Epithelial cell of proximal tubule (primary cell): ENCODE data around the gene MAD2L2. TPM values are rescaled to one million over a fixed set of nuclear protein-coding genes. Genes with fewer than 3 reads are reported as not detected.

Experiments
- DNase-seq: peaks from one replicate; pipeline ENCODE4 v3.0.0-alpha.2; 2011; ENCODE audit warnings: low read depth
- H3K4me3 ChIP-seq: 2 replicates; pipeline ENCODE4 v1.5.1; 2011; ENCODE audit warnings: low read depth, mild to moderate bottlenecking, low read length
- total RNA-seq: library from RNA; depleted of rRNA; stranded (reverse); fragments of >200 nt; gene quantifications from 2 replicates; pipeline ENCODE4 v1.2.3, GENCODE V29; 2015
- TF ChIP-seq, protein P1 (sequence below): conservative IDR thresholded peaks from 2 replicates; pipeline ENCODE4 v1.5.1; 2012; ENCODE audit warnings: low read depth, mild to moderate bottlenecking, low read length

MAD2L2 gene
- total RNA-seq, 1 donor from 2014 or later = 127 TPM

DNA sequence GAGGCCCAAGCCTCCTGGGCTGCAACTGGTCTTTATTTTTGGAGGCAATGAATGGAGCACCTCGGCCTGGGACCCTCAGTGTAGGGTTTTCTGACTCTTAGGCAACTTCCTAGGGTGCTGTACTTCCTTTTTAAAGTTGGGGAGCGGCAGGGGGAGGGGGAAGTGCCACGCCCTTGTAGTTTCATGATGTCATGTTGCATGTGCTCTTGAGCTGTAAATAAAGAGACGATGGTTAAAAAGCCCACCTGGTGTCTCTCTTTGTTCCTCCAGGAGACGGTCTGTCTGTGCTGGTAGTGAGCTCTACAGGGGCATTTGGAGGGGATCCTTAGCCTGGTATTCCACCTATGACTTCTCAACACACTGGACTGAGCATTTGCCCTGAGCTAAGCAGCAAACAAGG lies 44.7 kb upstream of the MAD2L2 start:
- no peak for DNase-seq
- no peak overlapping the region for H3K4me3 ChIP-seq
- TF ChIP-seq, protein P1, sequence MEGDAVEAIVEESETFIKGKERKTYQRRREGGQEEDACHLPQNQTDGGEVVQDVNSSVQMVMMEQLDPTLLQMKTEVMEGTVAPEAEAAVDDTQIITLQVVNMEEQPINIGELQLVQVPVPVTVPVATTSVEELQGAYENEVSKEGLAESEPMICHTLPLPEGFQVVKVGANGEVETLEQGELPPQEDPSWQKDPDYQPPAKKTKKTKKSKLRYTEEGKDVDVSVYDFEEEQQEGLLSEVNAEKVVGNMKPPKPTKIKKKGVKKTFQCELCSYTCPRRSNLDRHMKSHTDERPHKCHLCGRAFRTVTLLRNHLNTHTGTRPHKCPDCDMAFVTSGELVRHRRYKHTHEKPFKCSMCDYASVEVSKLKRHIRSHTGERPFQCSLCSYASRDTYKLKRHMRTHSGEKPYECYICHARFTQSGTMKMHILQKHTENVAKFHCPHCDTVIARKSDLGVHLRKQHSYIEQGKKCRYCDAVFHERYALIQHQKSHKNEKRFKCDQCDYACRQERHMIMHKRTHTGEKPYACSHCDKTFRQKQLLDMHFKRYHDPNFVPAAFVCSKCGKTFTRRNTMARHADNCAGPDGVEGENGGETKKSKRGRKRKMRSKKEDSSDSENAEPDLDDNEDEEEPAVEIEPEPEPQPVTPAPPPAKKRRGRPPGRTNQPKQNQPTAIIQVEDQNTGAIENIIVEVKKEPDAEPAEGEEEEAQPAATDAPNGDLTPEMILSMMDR = no peak

DNA sequence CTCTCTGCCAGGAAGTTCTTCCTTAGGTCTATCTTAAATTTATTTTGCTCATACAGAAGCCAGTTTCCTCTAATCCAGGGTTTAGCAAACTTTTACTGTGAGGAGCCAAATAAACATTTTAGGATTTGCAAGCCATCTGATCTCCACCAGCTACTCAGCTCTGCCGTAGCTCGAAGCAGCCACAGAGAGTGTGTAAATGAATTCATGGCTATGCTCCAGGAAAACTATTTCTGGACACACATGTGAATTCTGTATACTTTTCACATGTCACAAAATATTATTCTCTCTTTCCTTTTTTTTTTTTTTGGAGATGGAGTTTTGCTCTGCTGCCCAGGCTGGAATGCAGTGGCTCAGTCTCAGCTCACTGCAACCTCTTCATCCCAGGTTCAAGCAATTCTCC lies 41.6 kb upstream of the MAD2L2 start:
- no peak for DNase-seq
- H3K4me3 ChIP-seq = no peak overlapping the region
- TF ChIP-seq, protein P1 = no peak

DNA sequence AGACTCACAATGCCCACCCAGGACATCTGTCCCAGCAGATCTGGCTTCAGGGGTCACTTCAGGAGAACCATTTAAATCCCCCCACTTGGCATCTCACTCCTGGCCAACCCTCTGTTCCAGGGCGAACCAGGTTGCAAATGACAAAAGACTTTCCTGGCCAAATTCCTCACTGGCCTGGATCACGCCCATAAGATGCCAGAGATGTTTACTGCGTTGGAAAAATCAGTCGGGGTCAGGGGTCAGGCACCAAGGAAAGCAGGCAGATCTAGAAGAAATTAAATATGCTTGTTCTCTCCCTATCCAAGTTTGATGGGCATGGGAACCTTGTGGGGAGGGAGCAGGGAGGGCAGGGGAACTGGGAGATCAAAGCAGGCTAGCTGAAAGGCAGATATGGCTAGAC lies 40.4 kb upstream of the MAD2L2 start:
- no peak overlapping the region for H3K4me3 ChIP-seq
- TF ChIP-seq, protein P1 = no peak
- no peak for DNase-seq

DNA sequence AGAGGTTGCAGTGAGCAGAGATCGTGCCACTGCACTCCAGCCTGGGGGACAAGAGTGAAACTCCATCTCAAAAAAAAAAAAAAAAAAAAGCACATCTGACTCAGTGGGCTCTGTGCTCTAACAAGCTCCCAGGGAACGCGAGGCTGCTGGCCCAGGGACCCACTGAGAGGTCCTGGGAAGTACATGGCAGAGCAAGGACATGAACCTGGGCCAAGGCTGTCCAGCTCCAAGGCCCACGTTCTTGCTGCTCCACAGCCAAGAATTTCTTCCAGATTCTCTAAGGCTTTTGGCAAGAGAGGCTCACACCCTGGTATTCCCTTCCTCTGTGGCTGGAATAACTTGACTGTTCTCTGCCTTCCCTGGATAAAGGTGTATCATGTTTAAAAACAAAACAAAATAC lies 39.6 kb upstream of the MAD2L2 start:
- TF ChIP-seq, protein P1 = no peak
- no peak for DNase-seq
- no peak overlapping the region for H3K4me3 ChIP-seq

DNA sequence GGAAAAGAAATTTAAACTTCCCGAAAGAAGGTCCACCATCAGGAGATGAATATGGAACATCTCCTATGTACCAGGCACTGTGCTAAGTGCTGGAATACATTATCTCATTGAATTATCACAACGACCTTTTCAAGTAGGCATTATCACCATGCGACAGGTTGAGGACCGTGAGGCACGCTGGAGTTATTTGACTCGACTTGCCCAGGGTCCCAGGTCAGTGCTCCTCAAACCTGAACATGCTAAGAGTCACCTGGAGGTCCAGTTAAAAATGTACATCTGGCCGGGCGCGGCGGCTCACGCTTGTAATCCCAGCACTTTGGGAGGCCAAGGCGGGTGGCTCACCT lies 39.1 kb upstream of the MAD2L2 start:
- no peak for DNase-seq
- H3K4me3 ChIP-seq = no peak overlapping the region
- TF ChIP-seq, protein P1 = no peak

DNA sequence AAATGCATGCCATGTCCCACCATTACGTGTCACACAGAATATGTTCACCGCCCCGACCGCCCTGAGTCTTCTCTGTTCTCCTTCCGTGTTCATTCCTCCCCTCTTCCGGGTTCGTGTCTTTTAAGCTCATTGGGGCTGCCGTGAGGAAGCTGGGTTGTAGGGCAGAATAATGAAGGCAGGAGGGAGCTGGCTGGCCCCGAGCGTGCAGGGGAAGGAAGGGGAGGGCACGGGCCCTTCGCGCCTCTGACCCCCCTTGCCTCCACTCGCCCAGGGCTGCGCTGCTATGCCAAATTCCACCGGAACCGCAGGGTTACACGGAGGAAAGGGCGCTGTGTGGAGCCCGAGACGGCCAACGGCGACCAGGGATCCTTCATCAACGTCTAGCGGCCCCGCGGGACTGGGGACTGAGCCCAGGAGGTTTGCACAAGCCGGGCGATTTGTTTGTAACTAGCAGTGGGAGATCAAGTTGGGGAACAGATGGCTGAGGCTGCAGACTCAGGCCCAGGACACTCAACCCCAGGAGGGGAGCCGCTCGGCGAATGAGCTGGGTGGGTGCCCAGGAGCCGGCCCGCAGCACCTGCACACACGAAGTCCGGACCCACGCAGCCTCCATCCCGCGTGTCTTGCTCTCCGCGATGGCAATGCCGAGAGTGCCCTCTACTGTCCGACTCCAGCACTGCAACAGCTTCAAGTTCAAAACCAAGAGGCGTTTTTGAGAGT lies 38.5 kb upstream of the MAD2L2 start:
- no peak for DNase-seq
- TF ChIP-seq, protein P1 = peak; percentile 99
- H3K4me3 ChIP-seq = peak overlapping the region; percentile 30

DNA sequence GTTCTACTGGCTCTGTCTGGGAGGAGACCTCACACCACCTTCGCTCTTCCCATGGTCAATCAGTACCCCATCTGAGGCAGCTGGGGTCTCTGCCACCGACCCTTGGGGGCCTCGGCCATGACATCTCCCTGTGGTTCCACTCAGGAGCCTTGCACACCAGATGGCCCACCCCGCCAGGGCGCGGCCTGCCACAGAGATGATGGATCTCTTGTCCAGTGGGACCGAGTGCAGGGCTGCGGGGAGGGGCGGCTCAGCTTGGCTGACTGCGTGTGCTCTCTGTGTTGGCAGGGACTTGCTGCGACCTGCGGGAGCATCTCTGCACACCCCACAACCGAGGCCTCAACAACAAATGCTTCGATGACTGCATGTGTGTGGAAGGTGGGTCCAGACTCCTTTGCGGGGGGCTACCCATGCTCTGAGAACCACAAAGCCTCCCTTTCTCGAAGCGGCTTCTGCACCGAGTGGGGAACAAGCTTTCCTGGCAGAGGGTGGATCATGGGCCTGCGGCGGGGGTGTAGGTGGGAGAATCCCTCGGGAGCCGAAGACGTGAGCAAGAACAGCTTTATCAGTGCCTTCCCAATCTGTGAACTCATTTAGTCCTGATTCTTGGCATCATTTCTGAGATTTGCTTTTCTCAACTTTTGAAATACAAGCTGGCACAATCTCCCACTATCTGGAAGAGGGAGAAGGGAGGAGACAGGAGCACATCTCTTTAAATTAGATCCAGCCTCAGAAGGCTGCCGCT lies 34.1 kb upstream of the MAD2L2 start:
- DNase-seq = no peak
- TF ChIP-seq, protein P1 = no peak
- H3K4me3 ChIP-seq = no peak overlapping the region
